LNCaP clone FGC (cell line): ENCODE results near the gene CNOT1.

Experiments used
- DNase-seq: peaks from one replicate; pipeline ENCODE4 v3.0.0-alpha.2; 2011; ENCODE audit warnings: low read depth
- H3K4me3 ChIP-seq: 2 replicates; pipeline ENCODE4 v1.5.1; 2011; ENCODE audit warnings: mild to moderate bottlenecking, low read depth, low read length, control low read depth
- TF ChIP-seq, protein P1 (sequence below): IDR thresholded peaks from 2 replicates; pipeline ENCODE4 v1.5.1; 2012; ENCODE audit warnings: mild to moderate bottlenecking; ENCODE audit not compliant: control insufficient read depth, insufficient read depth; ENCODE audit errors: extremely low read depth

Gene CNOT1

DNA sequence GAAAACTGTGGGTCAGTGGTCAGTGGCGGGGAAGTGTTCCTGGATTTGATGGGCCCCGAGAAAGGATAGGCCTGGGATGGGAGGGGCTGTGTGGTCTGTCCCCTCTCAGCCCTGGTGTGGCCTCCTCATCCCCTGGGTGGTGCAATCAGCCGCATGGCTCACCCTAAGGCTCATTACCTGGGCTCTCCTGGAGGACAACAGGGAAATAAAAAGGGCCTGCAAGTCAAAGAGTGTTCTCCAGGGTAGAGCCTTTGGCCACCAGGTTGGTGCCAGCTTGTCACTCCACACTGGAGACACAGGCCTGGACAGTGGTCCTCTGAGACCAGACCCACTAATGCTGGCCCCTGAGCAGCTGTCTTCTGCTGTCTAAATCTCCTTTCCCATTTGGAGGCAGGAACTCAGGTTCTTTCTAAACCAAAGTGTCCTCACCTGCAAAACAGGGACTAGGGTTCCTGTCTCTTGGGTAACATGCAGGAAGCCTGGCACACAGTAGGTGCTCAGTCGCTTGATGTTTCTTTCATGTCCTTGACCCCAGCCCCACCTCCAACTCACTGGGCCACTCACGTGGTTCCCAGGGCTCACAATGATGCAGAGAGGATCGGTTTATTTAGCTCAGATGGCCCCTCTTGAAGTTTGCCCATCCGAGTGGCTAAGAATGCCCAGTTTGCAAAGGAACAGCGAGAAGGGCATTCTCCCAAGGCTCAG lies 127.3 kb downstream of the CNOT1 start:
- H3K4me3 ChIP-seq: no peak overlapping the region
- DNase-seq: no peak
- TF ChIP-seq, protein P1, sequence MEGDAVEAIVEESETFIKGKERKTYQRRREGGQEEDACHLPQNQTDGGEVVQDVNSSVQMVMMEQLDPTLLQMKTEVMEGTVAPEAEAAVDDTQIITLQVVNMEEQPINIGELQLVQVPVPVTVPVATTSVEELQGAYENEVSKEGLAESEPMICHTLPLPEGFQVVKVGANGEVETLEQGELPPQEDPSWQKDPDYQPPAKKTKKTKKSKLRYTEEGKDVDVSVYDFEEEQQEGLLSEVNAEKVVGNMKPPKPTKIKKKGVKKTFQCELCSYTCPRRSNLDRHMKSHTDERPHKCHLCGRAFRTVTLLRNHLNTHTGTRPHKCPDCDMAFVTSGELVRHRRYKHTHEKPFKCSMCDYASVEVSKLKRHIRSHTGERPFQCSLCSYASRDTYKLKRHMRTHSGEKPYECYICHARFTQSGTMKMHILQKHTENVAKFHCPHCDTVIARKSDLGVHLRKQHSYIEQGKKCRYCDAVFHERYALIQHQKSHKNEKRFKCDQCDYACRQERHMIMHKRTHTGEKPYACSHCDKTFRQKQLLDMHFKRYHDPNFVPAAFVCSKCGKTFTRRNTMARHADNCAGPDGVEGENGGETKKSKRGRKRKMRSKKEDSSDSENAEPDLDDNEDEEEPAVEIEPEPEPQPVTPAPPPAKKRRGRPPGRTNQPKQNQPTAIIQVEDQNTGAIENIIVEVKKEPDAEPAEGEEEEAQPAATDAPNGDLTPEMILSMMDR: no peak

- TF ChIP-seq, protein P1: no peak
- no peak overlapping the region for H3K4me3 ChIP-seq
- DNase-seq: no peak
Measured at GRCh38 chr16:58501242-58502131, 128.1 kb downstream of the CNOT1 start.

- TF ChIP-seq, protein P1: no peak
- H3K4me3 ChIP-seq: no peak overlapping the region
- DNase-seq: no peak
Measured at GRCh38 chr16:58500430-58501241, 129.0 kb downstream of the CNOT1 start.

DNA sequence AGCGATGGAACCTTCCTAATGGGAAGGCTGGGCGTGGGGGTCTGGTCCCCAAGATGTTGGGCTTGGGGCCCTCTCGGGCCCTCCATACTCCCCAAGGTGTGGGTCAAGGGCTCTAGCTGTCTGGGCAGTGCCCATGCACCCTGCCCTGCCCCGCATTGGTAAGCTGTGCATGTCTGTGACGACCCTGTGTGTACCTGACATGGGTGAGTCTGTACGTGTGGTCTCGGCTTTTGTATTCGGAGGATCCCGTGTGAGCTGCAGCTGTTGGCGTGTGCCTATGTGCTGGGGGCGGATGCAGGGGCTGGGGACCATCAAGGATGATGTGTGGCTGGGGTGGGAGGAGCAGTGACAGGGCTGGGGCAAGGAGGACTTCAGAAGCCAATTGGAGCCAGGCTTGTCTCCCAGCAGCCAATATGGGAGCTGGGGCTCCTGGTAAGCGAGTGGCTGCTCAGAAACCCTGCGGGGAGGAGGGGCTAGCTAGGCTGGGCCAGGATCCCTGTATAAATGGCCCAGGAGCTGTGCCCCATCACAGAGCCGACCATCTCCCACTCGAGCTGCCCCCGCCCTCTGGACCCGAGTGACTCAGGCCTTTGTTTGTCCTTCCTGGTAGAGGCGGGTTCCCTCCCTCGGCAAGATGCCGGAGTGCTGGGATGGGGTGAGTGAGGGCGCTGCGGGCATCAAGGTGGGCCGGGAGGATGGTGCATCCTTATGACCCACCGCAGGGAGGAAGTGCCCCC lies 129.8 kb downstream of the CNOT1 start, which contains the start of gene NDRG4:
Gene NDRG4 (plus strand): TSS at position 529 of the 737 bp plus-strand sequence. CDS start 106 bp downstream, at position 635.
- no peak for DNase-seq
- TF ChIP-seq, protein P1: no peak
- H3K4me3 ChIP-seq: no peak within 1 kb of the TSS

DNA sequence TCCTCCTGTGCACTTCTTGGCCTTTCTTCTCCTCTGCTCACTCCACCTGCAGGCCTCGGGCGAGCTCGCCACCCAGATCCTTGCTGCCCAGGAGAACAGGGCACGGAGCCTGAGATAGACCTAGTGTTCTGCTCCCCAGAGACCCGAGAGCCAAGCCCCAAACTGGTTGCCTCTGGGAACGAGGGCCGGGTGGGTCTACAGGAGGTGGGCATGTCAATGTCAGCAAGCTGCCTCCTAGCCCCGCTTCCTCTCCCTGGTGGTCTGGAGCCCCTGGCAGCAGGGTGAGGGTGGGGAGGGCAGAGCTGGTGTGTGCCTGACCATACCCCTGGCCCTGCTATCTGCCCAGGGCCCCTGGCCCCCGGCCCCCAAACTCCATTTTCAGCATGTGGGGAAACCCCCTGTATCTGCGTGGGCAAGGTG lies 130.5 kb downstream of the CNOT1 start:
- TF ChIP-seq, protein P1: no peak
- DNase-seq: no peak
- no peak overlapping the region for H3K4me3 ChIP-seq
